ENCODE measurements around the gene CHCHD3. TPM values are rescaled to one million over a fixed set of nuclear protein-coding genes. Genes with fewer than 3 reads are reported as not detected.

CHCHD3 gene
- total RNA-seq, 2 experiments from 2014 or later: 21.6 to 21.7 TPM

GRCh38 chr7:132966754-132967469 lies 115.0 kb downstream of the CHCHD3 start:
- Histone ChIP-seq H3K27me3 (ENCODE audit: control insufficient read depth in 1 of 2, insufficient read depth in 2 of 2, low read length in 2 of 2) (no peaks in the 10 kb centered on the region), H3K9me3 (ENCODE audit: control insufficient read depth in 1 of 2, insufficient read depth in 1 of 2, low read length in 2 of 2) (no peaks in the 10 kb centered on the region), H3K27ac (ENCODE audit: low read depth in 1 of 2, low read length in 2 of 2) (no peak overlapping the region), H3K4me1 (ENCODE audit: insufficient read depth, low read length) (no peaks in the 10 kb centered on the region), H3K4me3 (ENCODE audit: low read length) (no peak overlapping the region), H3K36me3 (ENCODE audit: insufficient read depth, low read length) (no peaks in the 10 kb centered on the region)
- Mint-ChIP-seq H3K9me3 (no peaks in the 10 kb centered on the region), H3K36me3 (ENCODE audit: low read depth) (peaks cover 8% of the 10 kb centered on the region), H3K4me3 (no peak overlapping the region), H3K27ac (no peak overlapping the region), H3K4me1 (ENCODE audit: low read depth) (peaks cover 5% of the 10 kb centered on the region), H3K27me3 (no peaks in the 10 kb centered on the region)
- ATAC-seq (ENCODE audit: poor library complexity) (no peak), DNase-seq (no peak)
- TF ChIP-seq CTCF (IDR thresholded peaks at IDR 0.05): no peak
- ChIA-PET CTCF (no interaction called here), POLR2A (no interaction called here)
- intact Hi-C loops (cut with DNase I, micrococcal nuclease): no loop called here

GRCh38 chr7:132965951-132966350 lies 115.9 kb downstream of the CHCHD3 start:
- peaks cover 6% of the 10 kb centered on the region for H3K36me3 Mint-ChIP-seq (ENCODE audit: low read depth)
- Histone ChIP-seq H3K36me3 (ENCODE audit: insufficient read depth, low read length) (no peaks in the 10 kb centered on the region), H3K9me3 (ENCODE audit: control insufficient read depth in 1 of 2, insufficient read depth in 1 of 2, low read length in 2 of 2) (no peaks in the 10 kb centered on the region), H3K4me1 (ENCODE audit: insufficient read depth, low read length) (no peaks in the 10 kb centered on the region), H3K27me3 (ENCODE audit: control insufficient read depth in 1 of 2, insufficient read depth in 2 of 2, low read length in 2 of 2) (no peaks in the 10 kb centered on the region), H3K27ac (ENCODE audit: low read depth in 1 of 2, low read length in 2 of 2) (no peak overlapping the region), H3K4me3 (ENCODE audit: low read length) (no peak overlapping the region)
- ATAC-seq (ENCODE audit: poor library complexity): no peak
- no peaks in the 10 kb centered on the region for H3K27me3 Mint-ChIP-seq
- H3K4me1 Mint-ChIP-seq (ENCODE audit: low read depth): peaks cover 5% of the 10 kb centered on the region
- intact Hi-C loops (cut with DNase I, micrococcal nuclease): no loop called here
- no peak for DNase-seq
- no peak overlapping the region for H3K27ac Mint-ChIP-seq
- TF ChIP-seq CTCF (IDR thresholded peaks at IDR 0.05): no peak
- CTCF ChIA-PET: no interaction called here
- no peaks in the 10 kb centered on the region for H3K9me3 Mint-ChIP-seq
- H3K4me3 Mint-ChIP-seq: no peak overlapping the region
- POLR2A ChIA-PET: no interaction called here

GRCh38 chr7:132964876-132965275 lies 117.0 kb downstream of the CHCHD3 start:
- Mint-ChIP-seq H3K4me1 (ENCODE audit: low read depth) (peaks cover 9% of the 10 kb centered on the region), H3K4me3 (no peak overlapping the region), H3K27me3 (no peaks in the 10 kb centered on the region), H3K27ac (no peak overlapping the region), H3K9me3 (no peaks in the 10 kb centered on the region), H3K36me3 (ENCODE audit: low read depth) (peaks cover 14% of the 10 kb centered on the region)
- Histone ChIP-seq H3K4me3 (ENCODE audit: low read length) (no peak overlapping the region), H3K27ac (ENCODE audit: low read depth in 1 of 2, low read length in 2 of 2) (no peak overlapping the region), H3K36me3 (ENCODE audit: insufficient read depth, low read length) (no peaks in the 10 kb centered on the region), H3K9me3 (ENCODE audit: control insufficient read depth in 1 of 2, insufficient read depth in 1 of 2, low read length in 2 of 2) (no peaks in the 10 kb centered on the region), H3K4me1 (ENCODE audit: insufficient read depth, low read length) (no peaks in the 10 kb centered on the region), H3K27me3 (ENCODE audit: control insufficient read depth in 1 of 2, insufficient read depth in 2 of 2, low read length in 2 of 2) (no peaks in the 10 kb centered on the region)
- no peak for TF ChIP-seq CTCF (IDR thresholded peaks at IDR 0.05)
- ChIA-PET POLR2A (no interaction called here), CTCF (no interaction called here)
- DNase-seq (no peak), ATAC-seq (ENCODE audit: poor library complexity) (no peak)
- intact Hi-C loops (cut with DNase I, micrococcal nuclease): no loop called here
